SU-DHL-6 (cell line): ENCODE data around the gene CYP26B1.

Experiments
- H2AFZ ChIP-seq: fragments of 200-600 bp; sonication (generic); 2 replicates; pipeline ENCODE4 v1.6.1; 2014; ENCODE audit warnings: low read depth, mild to moderate bottlenecking, moderate library complexity, mixed read lengths, antibody characterized with exemption, low read length; ENCODE audit not compliant: severe bottlenecking
- H3F3A ChIP-seq: fragments of 200-600 bp; shearing (Covaris generic); 2 replicates; pipeline ENCODE4 v1.6.0; 2016; ENCODE audit warnings: antibody characterized with exemption, mild to moderate bottlenecking; ENCODE audit not compliant: insufficient read depth
- H3K27ac ChIP-seq: fragments of 200-600 bp; sonication (generic); 2 replicates; pipeline ENCODE4 v1.5.1; 2016; ENCODE audit warnings: low read depth, mild to moderate bottlenecking, low read length, moderate library complexity, mixed read lengths
- H3K27me3 ChIP-seq: fragments of 200-600 bp; sonication (generic), shearing (Covaris generic); 2 replicates; pipeline ENCODE4 v1.6.0; 2014; ENCODE audit warnings: mild to moderate bottlenecking, low read length
- H3K36me3 ChIP-seq: fragments of 200-600 bp; sonication (generic); 2 replicates; pipeline ENCODE4 v1.6.1; 2014; ENCODE audit warnings: mild to moderate bottlenecking, low read length, mixed read lengths
- H3K4me2 ChIP-seq: fragments of 300-600, 200-600 bp; shearing (Covaris generic), sonication (generic); 2 replicates; pipeline ENCODE4 v1.6.0; 2014; ENCODE audit warnings: low read length, low read depth, mild to moderate bottlenecking; ENCODE audit not compliant: poor library complexity, severe bottlenecking
- H3K4me3 ChIP-seq: fragments of 200-600 bp; sonication (generic); 2 replicates; pipeline ENCODE4 v1.5.1; 2014; ENCODE audit warnings: antibody characterized with exemption, low read length, mild to moderate bottlenecking, mixed read lengths; ENCODE audit not compliant: insufficient read depth, poor library complexity, severe bottlenecking
- H3K79me2 ChIP-seq: fragments of 200-600 bp; sonication (generic); 2 replicates; pipeline ENCODE4 v1.6.1; 2014; ENCODE audit warnings: mild to moderate bottlenecking, low read length, moderate library complexity; ENCODE audit not compliant: insufficient read depth
- H3K9ac ChIP-seq: fragments of 200-600 bp; sonication (generic); 2 replicates; pipeline ENCODE4 v1.7.0; 2014; ENCODE audit warnings: mild to moderate bottlenecking, low read length
- H3K9me2 ChIP-seq: fragments of 200-600 bp; sonication (generic); replicated peaks from 2 replicates; pipeline ENCODE4 v1.6.1; 2014; ENCODE audit warnings: low read length; ENCODE audit not compliant: insufficient read depth
- H3K9me3 ChIP-seq: fragments of 200-600 bp; sonication (generic); 2 replicates; pipeline ENCODE4 v1.6.1; 2014; ENCODE audit warnings: low read length, mixed read lengths; ENCODE audit not compliant: insufficient read depth
- H4K20me1 ChIP-seq: fragments of 200-600 bp; sonication (generic); 2 replicates; pipeline ENCODE4 v1.6.1; 2014; ENCODE audit warnings: low read depth, mild to moderate bottlenecking, antibody characterized with exemption, low read length, moderate library complexity, mixed read lengths
- EZH2phosphoT487 ChIP-seq: fragments of 200-600 bp; sonication (generic), shearing (Covaris generic); conservative IDR thresholded peaks from 2 replicates; pipeline ENCODE4 v1.6.1; 2018; ENCODE audit warnings: mild to moderate bottlenecking, antibody characterized with exemption, low read length, moderate library complexity, mixed read lengths
- TF ChIP-seq, protein P1 (sequence below): fragments of 200-600 bp; sonication (generic); IDR thresholded peaks from one replicate; pipeline ENCODE4 v1.5.1; 2017; ENCODE audit warnings: antibody characterized with exemption, mild to moderate bottlenecking, low read length, moderate library complexity; ENCODE audit not compliant: insufficient read depth, poor library complexity, severe bottlenecking

CYP26B1 gene

DNA sequence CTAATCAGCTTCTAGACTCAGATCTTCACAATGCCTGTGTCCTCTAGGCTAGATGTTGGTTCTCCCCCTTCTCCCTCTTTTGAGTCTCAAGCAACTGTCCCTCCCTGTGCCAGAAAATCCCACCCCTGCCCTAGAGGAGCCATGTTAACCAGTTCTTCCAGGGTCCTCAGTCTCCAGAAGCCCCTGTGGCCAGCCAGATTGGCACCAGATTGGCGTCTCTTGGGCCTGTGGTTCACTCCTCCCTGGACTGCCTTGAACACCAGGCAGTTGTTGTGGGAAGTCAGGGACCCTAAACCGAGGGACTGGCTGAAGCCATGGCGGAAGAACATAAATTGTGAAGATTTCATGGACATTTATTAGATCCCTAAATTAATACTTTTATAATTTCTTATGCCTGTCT lies 36.6 kb downstream of the CYP26B1 start:
- Histone ChIP-seq H3K27ac (no peak overlapping the region), H3K27me3 (no peaks in the 10 kb centered on the region), H2AFZ (no peak overlapping the region), H3K9me2 (no peaks in the 10 kb centered on the region), H3F3A (no peaks in the 10 kb centered on the region), H4K20me1 (no peaks in the 10 kb centered on the region), H3K4me2 (no peak overlapping the region), H3K4me3 (no peak overlapping the region), H3K79me2 (no peaks in the 10 kb centered on the region), H3K9me3 (no peaks in the 10 kb centered on the region), H3K9ac (no peak overlapping the region), H3K36me3 (no peaks in the 10 kb centered on the region)
- TF ChIP-seq, protein P1, sequence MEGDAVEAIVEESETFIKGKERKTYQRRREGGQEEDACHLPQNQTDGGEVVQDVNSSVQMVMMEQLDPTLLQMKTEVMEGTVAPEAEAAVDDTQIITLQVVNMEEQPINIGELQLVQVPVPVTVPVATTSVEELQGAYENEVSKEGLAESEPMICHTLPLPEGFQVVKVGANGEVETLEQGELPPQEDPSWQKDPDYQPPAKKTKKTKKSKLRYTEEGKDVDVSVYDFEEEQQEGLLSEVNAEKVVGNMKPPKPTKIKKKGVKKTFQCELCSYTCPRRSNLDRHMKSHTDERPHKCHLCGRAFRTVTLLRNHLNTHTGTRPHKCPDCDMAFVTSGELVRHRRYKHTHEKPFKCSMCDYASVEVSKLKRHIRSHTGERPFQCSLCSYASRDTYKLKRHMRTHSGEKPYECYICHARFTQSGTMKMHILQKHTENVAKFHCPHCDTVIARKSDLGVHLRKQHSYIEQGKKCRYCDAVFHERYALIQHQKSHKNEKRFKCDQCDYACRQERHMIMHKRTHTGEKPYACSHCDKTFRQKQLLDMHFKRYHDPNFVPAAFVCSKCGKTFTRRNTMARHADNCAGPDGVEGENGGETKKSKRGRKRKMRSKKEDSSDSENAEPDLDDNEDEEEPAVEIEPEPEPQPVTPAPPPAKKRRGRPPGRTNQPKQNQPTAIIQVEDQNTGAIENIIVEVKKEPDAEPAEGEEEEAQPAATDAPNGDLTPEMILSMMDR = no peak
- TF ChIP-seq EZH2phosphoT487 = no peak

DNA sequence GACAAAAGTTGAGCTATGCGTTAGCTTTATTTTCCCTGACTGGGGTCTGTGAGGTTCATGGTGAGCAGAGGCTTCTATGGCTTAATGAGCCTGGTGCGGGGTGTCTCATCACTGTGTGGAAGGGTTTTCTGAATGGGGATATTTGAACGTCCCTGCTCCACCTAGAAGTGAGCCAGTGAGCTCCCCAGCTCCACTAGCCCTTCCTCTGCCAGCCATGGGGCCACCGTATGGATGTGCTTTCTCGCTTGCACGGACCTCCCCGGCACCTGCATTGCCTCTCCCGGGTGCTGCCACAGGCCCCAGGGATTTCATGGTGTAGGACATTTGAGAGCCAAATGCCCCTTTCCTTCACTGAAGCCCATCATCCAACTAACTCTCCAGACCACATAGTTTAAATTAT lies 37.8 kb downstream of the CYP26B1 start:
- H4K20me1 ChIP-seq = no peaks in the 10 kb centered on the region
- no peak overlapping the region for H2AFZ ChIP-seq
- H3K9ac ChIP-seq = no peak overlapping the region
- H3K36me3 ChIP-seq = no peaks in the 10 kb centered on the region
- H3K27ac ChIP-seq = no peak overlapping the region
- H3K4me3 ChIP-seq = no peak overlapping the region
- H3F3A ChIP-seq = no peaks in the 10 kb centered on the region
- TF ChIP-seq, protein P1 = no peak
- no peak for TF ChIP-seq EZH2phosphoT487
- H3K4me2 ChIP-seq = no peak overlapping the region
- H3K27me3 ChIP-seq = no peaks in the 10 kb centered on the region
- H3K9me3 ChIP-seq = no peaks in the 10 kb centered on the region
- H3K79me2 ChIP-seq = no peaks in the 10 kb centered on the region
- H3K9me2 ChIP-seq = no peaks in the 10 kb centered on the region

DNA sequence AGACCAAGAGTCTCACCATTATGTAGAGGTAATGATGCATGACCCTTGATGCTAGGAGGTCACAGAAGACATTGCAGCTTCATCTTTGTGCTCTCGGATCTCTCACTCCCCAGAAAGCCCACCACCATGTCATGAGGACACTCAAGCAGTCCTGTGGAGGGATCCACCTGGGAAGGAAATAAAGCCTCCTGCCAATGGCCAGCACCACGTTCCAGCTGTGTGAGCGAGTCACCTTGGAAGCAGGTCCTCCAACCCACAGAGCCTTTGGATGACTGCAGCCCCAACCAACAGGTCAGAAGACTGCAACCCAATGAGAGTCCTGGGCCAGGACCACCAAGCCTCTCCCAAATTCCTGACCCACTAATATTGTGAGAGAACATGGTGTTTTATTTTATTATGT lies 38.4 kb downstream of the CYP26B1 start:
- H3K27ac ChIP-seq = no peak overlapping the region
- no peaks in the 10 kb centered on the region for H3K79me2 ChIP-seq
- no peaks in the 10 kb centered on the region for H4K20me1 ChIP-seq
- H3K9ac ChIP-seq = no peak overlapping the region
- no peak overlapping the region for H3K4me3 ChIP-seq
- TF ChIP-seq EZH2phosphoT487 = no peak
- TF ChIP-seq, protein P1 = no peak
- H3K9me3 ChIP-seq = no peaks in the 10 kb centered on the region
- H3K27me3 ChIP-seq = no peaks in the 10 kb centered on the region
- no peak overlapping the region for H2AFZ ChIP-seq
- no peak overlapping the region for H3K4me2 ChIP-seq
- no peaks in the 10 kb centered on the region for H3K36me3 ChIP-seq
- no peaks in the 10 kb centered on the region for H3K9me2 ChIP-seq
- no peaks in the 10 kb centered on the region for H3F3A ChIP-seq

DNA sequence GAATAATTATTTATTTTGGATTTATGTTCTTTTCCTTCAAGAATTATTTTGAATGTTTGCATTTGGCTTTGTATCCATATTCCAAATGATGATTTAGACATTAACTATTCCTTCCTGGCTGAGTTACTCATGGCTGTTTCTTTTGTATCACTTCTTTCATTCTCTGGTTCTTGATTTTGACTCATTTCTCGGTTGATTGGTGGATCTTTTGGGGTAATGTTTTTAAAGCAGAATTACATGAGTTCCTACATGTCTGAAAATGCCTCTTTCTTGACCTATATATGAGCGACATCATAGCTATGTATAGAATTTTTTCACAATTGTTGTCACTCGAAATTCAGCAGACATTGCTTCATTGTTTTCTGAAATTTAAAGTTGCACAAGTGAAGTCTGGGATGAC lies 39.5 kb downstream of the CYP26B1 start:
- no peaks in the 10 kb centered on the region for H3K79me2 ChIP-seq
- H3K27me3 ChIP-seq = no peaks in the 10 kb centered on the region
- H3F3A ChIP-seq = no peaks in the 10 kb centered on the region
- H3K36me3 ChIP-seq = no peaks in the 10 kb centered on the region
- no peaks in the 10 kb centered on the region for H4K20me1 ChIP-seq
- H3K9me2 ChIP-seq = no peaks in the 10 kb centered on the region
- no peak overlapping the region for H3K9ac ChIP-seq
- H3K4me3 ChIP-seq = no peak overlapping the region
- no peak overlapping the region for H3K27ac ChIP-seq
- H2AFZ ChIP-seq = no peak overlapping the region
- no peaks in the 10 kb centered on the region for H3K9me3 ChIP-seq
- H3K4me2 ChIP-seq = no peak overlapping the region
- TF ChIP-seq, protein P1 = no peak
- no peak for TF ChIP-seq EZH2phosphoT487
